HuH-7.5 (cell line): ENCODE measurements around the gene RGS6.

Source experiments
- DNase-seq: peaks from one replicate; pipeline ENCODE4 v3.0.0; 2011; ENCODE audit warnings: low spot score

RGS6 gene

GRCh38 chr14:72014486-72014885, 82.3 kb downstream of the RGS6 start:
- DNase-seq: no peak

GRCh38 chr14:72017290-72017689, 85.1 kb downstream of the RGS6 start:
- no peak for DNase-seq

- no peak for DNase-seq
Observed at GRCh38 chr14:72023128-72024042, 91.2 kb downstream of the RGS6 start.

- no peak for DNase-seq
Observed at GRCh38 chr14:72024043-72024407, 91.8 kb downstream of the RGS6 start.

- no peak for DNase-seq
Observed at GRCh38 chr14:72024504-72024903, 92.3 kb downstream of the RGS6 start.

GRCh38 chr14:72026536-72026935, 94.3 kb downstream of the RGS6 start:
- DNase-seq: no peak

GRCh38 chr14:72027061-72027460, 94.8 kb downstream of the RGS6 start:
- DNase-seq: no peak

- DNase-seq: no peak
Observed at GRCh38 chr14:72033365-72033764, 101.1 kb downstream of the RGS6 start.

GRCh38 chr14:72040528-72040927, 108.3 kb downstream of the RGS6 start:
- no peak for DNase-seq

GRCh38 chr14:72045271-72045670, 113.0 kb downstream of the RGS6 start:
- no peak for DNase-seq

- DNase-seq: no peak
Observed at GRCh38 chr14:72045885-72046284, 113.7 kb downstream of the RGS6 start.

- no peak for DNase-seq
Observed at GRCh38 chr14:72049462-72049861, 117.2 kb downstream of the RGS6 start.

GRCh38 chr14:72052356-72052755, 120.1 kb downstream of the RGS6 start:
- no peak for DNase-seq

- DNase-seq: no peak
Observed at GRCh38 chr14:72053651-72054050, 121.4 kb downstream of the RGS6 start.

- no peak for DNase-seq
Observed at GRCh38 chr14:72054911-72055310, 122.7 kb downstream of the RGS6 start.

GRCh38 chr14:72057701-72058285, 125.6 kb downstream of the RGS6 start:
- no peak for DNase-seq

- no peak for DNase-seq
Observed at GRCh38 chr14:72060460-72060859, 128.2 kb downstream of the RGS6 start.

- no peak for DNase-seq
Observed at GRCh38 chr14:72060917-72061316, 128.7 kb downstream of the RGS6 start.

- DNase-seq: no peak
Observed at GRCh38 chr14:72061718-72062117, 129.5 kb downstream of the RGS6 start.

- DNase-seq: no peak
Observed at GRCh38 chr14:72063761-72064282, 131.6 kb downstream of the RGS6 start.

GRCh38 chr14:72064501-72064900, 132.3 kb downstream of the RGS6 start:
- DNase-seq: no peak

- no peak for DNase-seq
Observed at GRCh38 chr14:72070458-72070857, 138.2 kb downstream of the RGS6 start.

- no peak for DNase-seq
Observed at GRCh38 chr14:72075649-72076334, 143.6 kb downstream of the RGS6 start.
